Activated CD8-positive, alpha-beta T cell treated with anti-CD3 and anti-CD28 coated beads for 36 hours (primary cell): ENCODE data around the gene NCOA7. TPM values are rescaled to one million over a fixed set of nuclear protein-coding genes. Genes with fewer than 3 reads are reported as not detected.

Experiments
- ATAC-seq: fragments of 200-7000 bp; cut with Tn5 transposase; one replicate; pipeline ENCODE4 v1.10.0; 2021; ENCODE audit warnings: mild to moderate bottlenecking, moderate library complexity
- CTCF ChIA-PET: fragments of 350-600 bp; sonication (Branson Sonifier 250); formaldehyde crosslinking; loops from one replicate; lab custom pipeline; 2021; ENCODE audit warnings: antibody characterized with exemption; lab: Charles Lee
- POLR2A ChIA-PET: fragments of 350-600 bp; sonication (Branson Sonifier 250); formaldehyde crosslinking; loops from one replicate; lab custom pipeline; 2021; ENCODE audit warnings: antibody characterized with exemption; lab: Charles Lee
- DNase-seq: peaks from one replicate; pipeline ENCODE4 v3.0.0-alpha.2; 2020
- H3K27ac Mint-ChIP-seq: one replicate; pipeline ENCODE4 v1.8.0; 2021; ENCODE audit warnings: mild to moderate bottlenecking, mixed read lengths
- H3K27me3 Mint-ChIP-seq: one replicate; pipeline ENCODE4 v1.8.0; 2021; ENCODE audit warnings: mixed read lengths
- H3K36me3 Mint-ChIP-seq: one replicate; pipeline ENCODE4 v1.8.0; 2021; ENCODE audit warnings: low read depth, mixed read lengths
- H3K4me1 Mint-ChIP-seq: one replicate; pipeline ENCODE4 v1.8.0; 2021; ENCODE audit warnings: low read depth, mixed read lengths
- H3K4me3 Mint-ChIP-seq: one replicate; pipeline ENCODE4 v1.8.0; 2021; ENCODE audit warnings: mild to moderate bottlenecking, moderate library complexity, mixed read lengths
- H3K9me3 Mint-ChIP-seq: one replicate; pipeline ENCODE4 v1.8.0; 2021; ENCODE audit warnings: mixed read lengths
- intact Hi-C: fragments of 100-400 bp; cut with micrococcal nuclease; formaldehyde crosslinking; loops from one replicate; pipeline ENCODE4 v1.10.0; 2022
- total RNA-seq, 2 experiments: library from RNA; stranded (reverse); gene quantifications; one replicate each; pipeline ENCODE4 v1.2.3, GENCODE V29; 2021
- TF ChIP-seq, protein P1 (sequence below): fragments of 200-600 bp; IDR thresholded peaks from one replicate; pipeline ENCODE4 v1.8.0; 2022; ENCODE audit warnings: antibody characterized with exemption, mild to moderate bottlenecking

The NCOA7 gene
- total RNA-seq, 2 experiments from 2014 or later: 43.4 to 44.9 TPM

- ChIA-PET POLR2A (interaction anchor here (1.0 kb wide), 1 partner anchor 17 kb away, joined by 3 read pairs; no protein-coding TSS in a partner anchor), CTCF (no interaction called here)
- intact Hi-C loops: no loop called here
- peaks cover 12% of the 10 kb centered on the region for H3K4me1 Mint-ChIP-seq
- no peak overlapping the region for H3K4me3 Mint-ChIP-seq
- no peaks in the 10 kb centered on the region for H3K9me3 Mint-ChIP-seq
- TF ChIP-seq, protein P1, sequence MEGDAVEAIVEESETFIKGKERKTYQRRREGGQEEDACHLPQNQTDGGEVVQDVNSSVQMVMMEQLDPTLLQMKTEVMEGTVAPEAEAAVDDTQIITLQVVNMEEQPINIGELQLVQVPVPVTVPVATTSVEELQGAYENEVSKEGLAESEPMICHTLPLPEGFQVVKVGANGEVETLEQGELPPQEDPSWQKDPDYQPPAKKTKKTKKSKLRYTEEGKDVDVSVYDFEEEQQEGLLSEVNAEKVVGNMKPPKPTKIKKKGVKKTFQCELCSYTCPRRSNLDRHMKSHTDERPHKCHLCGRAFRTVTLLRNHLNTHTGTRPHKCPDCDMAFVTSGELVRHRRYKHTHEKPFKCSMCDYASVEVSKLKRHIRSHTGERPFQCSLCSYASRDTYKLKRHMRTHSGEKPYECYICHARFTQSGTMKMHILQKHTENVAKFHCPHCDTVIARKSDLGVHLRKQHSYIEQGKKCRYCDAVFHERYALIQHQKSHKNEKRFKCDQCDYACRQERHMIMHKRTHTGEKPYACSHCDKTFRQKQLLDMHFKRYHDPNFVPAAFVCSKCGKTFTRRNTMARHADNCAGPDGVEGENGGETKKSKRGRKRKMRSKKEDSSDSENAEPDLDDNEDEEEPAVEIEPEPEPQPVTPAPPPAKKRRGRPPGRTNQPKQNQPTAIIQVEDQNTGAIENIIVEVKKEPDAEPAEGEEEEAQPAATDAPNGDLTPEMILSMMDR: no peak
- no peaks in the 10 kb centered on the region for H3K27me3 Mint-ChIP-seq
- DNase-seq (no peak), ATAC-seq (no peak)
- H3K36me3 Mint-ChIP-seq: peaks cover 13% of the 10 kb centered on the region
- no peak overlapping the region for H3K27ac Mint-ChIP-seq
Observed at GRCh38 chr6:125841356-125842090, 50.8 kb downstream of the NCOA7 start.

GRCh38 chr6:125842091-125842626 is 51.4 kb downstream of the NCOA7 start:
- intact Hi-C loops: no loop called here
- ChIA-PET CTCF (no interaction called here), POLR2A (interaction anchor here (1.0 kb wide), 1 partner anchor 18 kb away, joined by 3 read pairs; no protein-coding TSS in a partner anchor)
- Mint-ChIP-seq H3K36me3 (peaks cover 13% of the 10 kb centered on the region), H3K4me3 (no peak overlapping the region), H3K27ac (no peak overlapping the region), H3K9me3 (no peaks in the 10 kb centered on the region), H3K27me3 (no peaks in the 10 kb centered on the region), H3K4me1 (peaks cover 12% of the 10 kb centered on the region)
- DNase-seq: no peak
- TF ChIP-seq, protein P1: no peak
- no peak for ATAC-seq

DNA sequence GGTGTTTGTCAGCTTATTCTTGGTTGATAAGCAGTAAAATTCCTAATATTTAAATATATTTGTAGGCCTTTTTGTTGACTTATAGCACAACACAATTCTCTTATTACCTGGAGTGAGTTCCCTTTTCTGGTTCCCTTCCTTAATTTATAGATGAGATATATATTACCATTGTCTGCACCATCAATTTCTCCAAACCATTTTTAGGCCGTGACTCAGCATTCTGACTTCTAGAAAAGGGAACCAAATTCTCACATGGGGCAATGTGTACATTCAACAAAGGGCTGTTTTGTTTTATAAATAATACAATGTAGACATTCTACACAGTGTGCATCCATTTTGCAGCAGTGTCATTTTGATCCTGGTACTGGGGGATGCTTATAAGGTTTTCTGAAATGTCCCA is 52.8 kb downstream of the NCOA7 start:
- CTCF ChIA-PET: no interaction called here
- TF ChIP-seq, protein P1: no peak
- Mint-ChIP-seq H3K4me3 (no peak overlapping the region), H3K27me3 (no peaks in the 10 kb centered on the region), H3K9me3 (peaks cover 2% of the 10 kb centered on the region), H3K36me3 (peaks cover 14% of the 10 kb centered on the region), H3K4me1 (peaks cover 8% of the 10 kb centered on the region), H3K27ac (no peak overlapping the region)
- POLR2A ChIA-PET: no interaction called here
- ATAC-seq (no peak), DNase-seq (no peak)
- intact Hi-C loops: no loop called here

DNA sequence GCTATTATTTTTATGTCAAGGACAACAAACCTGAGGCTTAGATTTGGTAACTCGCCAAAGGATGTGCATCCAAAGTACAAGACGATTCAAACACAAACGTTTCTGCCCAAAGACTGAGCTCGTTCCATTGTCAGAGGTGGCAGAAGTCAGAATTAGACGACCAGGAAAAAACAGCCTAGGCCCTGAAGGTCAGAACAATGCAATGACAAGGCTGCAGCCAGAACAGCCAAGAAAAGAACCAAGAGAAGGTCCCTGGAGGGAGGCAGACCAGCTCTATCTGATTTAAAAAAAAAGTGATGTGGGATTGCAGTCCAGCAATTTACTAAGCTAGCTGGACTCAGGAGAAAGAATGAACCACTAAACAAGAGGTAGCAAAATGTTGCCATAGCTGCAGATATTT is 54.2 kb downstream of the NCOA7 start:
- Mint-ChIP-seq H3K9me3 (peaks cover 2% of the 10 kb centered on the region), H3K4me1 (peaks cover 8% of the 10 kb centered on the region), H3K36me3 (peaks cover 11% of the 10 kb centered on the region), H3K27ac (no peak overlapping the region), H3K27me3 (no peaks in the 10 kb centered on the region), H3K4me3 (no peak overlapping the region)
- intact Hi-C loops: no loop called here
- CTCF ChIA-PET: interaction anchor here (0.6 to 1.4 kb wide), 5 partner anchors 10 to 108 kb away, joined by 3 read pairs; no protein-coding TSS in a partner anchor
- DNase-seq (no peak), ATAC-seq (no peak)
- TF ChIP-seq, protein P1: no peak
- POLR2A ChIA-PET: interaction anchor here (1.4 kb wide), 2 partner anchors 10 to 13 kb away, joined by 4 read pairs; no protein-coding TSS in a partner anchor
